Measurements from ENCODE around the gene PRPF19.

The PRPF19 gene

DNA sequence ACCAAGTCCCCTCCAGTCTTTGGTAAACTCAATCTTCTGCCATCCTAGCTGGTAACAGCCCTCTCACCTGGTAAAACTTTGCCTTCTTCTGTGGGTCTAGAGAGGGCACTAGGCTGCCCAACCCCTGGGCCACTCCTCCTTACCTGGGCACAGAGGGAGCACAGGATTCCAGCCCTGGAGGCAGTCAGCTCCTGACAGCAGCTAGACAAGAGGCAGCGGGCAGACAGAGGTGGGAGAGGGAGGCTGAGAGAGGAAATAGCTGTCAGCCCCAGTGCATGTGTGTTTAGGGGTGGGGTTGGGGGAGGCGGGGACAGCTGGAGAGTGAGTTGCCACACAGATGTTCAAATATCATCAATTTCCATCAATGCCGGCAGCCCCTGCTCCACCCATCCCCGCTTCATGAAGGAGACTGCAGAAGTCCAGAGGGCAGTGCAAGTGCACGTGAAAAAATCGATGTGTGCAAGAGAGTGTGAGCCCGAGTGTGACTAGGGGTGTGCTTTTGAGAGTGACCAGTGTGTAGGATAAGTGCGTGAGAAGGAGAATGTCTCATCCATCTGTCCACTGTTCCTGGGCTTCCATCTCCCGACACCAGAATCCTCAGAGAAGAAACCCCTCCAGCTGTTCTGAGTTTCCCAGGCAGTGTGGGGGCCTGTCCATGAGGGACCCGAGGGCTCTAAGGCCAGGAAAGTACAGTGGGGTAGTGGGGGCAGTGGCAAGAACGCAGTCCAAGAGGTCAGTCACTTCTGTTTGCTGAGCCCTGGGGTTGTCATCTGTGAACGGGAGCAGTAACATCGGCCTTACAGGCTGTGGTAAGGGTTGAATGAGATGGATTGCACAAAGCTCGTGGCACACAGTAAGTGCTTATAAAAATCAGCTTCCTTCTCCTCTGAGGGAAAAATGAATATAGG is 50.4 kb downstream of the PRPF19 start, which contains the start of gene PTGDR2:
PTGDR2 (minus strand) TSS at position 225 of the 908 bp plus-strand sequence. CDS start 2,228 bp downstream, outside the sequence.
- no peak for DNase-seq

- no peak for DNase-seq
Observed at GRCh38 chr11:60854847-60855725, 51.3 kb downstream of the PRPF19 start.

- DNase-seq: no peak
Observed at GRCh38 chr11:60854140-60854846, 52.1 kb downstream of the PRPF19 start.

GRCh38 chr11:60852982-60853950 is 53.1 kb downstream of the PRPF19 start:
- DNase-seq: no peak

DNA sequence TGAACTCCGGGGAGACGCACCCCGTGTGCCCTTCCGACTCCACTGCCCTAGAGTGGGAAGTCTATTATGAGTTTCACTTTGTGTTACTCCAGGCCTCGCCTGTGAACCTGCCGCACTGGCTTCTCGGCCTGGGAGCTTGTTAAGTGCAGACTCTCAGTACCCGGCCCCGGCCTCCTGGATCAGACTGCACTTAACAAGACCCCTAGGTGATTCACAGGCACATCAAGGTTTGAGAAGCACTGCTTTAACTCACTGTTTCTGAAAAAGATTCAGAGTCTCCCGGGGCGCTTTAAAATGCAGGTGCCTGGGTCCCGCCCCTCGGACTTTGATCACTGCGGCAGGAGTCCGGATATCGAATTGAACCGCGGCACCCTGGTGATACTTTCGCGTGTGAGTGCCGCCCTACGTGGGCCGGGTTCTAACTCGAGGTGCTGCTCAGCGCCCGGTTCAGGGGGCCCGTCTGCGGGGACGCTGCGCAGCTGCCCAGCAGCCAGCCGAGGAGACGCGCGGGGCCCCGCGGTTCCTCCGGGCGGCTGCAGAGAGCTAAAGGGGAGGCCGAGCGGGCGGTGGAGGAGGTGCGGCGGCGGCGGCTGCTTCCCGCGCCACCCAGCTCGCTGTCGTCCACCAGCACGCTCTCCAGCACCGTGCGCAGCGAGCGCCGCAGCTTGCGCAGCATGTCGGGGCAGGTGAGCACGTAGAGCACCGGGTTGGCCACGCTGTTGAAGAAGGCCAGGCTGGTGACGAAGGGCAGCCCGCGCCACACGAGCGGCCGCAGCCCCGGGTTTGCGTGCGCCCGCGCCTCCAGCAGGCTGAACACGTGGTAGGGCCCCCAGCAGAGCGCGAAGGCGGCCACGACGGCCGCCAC is 54.0 kb downstream of the PRPF19 start:
- no peak for DNase-seq

DNA sequence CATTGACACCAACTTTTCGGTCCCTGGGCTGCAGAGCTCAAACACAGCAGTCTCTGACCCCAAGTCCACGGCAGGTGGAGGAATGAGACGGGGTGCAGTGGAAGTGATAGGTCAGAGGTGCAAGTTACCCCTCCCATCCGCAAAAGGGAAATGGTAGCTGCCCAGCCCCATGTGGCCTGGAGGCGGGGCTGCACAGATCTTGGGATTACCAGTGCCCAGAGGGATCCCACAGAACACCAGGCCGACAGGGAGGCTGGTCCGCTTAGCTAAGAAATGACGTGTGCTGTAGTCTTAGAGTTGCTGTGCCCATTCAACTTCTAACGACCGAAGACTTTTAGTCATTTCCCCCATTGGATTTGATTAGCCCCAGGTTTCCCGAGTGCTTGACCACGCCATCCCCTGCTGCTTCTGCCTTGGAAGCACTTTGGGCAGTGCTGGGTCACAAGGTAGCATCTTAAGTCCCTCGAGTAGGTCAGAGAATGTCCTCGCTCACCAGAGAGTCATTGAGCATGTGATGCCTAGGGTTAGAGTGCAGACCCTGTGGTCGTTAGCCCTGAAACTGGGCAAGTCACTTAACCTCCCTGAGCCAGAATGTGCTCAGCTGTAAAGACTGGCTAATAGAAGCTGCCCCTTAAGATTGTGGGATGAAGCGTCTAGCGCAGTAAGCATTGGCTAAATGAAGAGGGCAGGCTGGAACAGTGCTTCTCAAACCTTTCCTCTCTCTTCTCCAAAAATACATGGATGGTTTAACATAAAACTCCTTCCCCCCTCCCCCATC is 54.9 kb downstream of the PRPF19 start:
- no peak for DNase-seq

GRCh38 chr11:60849641-60850520 is 56.5 kb downstream of the PRPF19 start:
- no peak for DNase-seq

DNA sequence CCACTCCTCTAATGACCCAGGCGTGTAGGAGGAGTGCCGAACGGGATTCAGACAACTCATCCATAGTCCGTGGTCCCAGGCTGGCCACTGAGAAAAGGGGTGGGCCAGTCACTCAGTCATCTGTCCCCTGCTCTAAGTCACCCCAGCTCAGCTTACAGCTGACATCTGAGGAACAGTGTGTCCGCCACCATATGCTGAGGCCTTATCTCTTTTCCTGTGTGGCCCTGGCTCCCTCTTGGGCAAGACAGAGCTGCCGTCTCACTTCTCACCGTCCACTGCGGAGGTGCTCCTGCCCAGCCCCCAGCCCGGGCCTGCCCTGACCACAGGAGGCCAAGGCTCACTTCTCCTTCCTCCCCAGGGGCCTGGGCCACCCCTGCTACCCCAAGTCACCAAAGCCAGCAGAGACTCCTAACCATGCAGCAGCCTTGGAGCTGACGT is 57.7 kb downstream of the PRPF19 start:
- no peak for DNase-seq

GRCh38 chr11:60847896-60848295 is 58.5 kb downstream of the PRPF19 start:
- no peak for DNase-seq

GRCh38 chr11:60847281-60847680 is 59.1 kb downstream of the PRPF19 start:
- no peak for DNase-seq

DNA sequence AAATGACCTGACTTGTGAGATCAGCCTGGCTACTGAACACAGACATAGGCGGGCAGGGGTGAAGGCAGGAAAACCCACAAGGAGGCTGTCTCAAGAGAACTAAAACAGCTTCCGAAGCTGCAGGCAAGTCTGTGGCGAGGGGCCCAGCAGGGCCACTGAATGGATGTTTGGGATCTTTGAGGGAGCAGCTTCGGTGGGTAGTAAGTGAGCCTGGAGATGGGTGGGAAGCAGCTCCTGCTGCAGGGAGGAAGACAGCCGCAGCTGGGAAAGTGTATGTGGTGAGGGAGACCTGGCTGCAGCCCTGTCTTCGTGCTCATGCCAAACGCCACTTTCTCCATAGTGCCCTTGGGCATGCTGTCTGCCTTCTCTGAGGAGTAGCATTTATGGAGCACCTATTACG is 61.0 kb downstream of the PRPF19 start:
- no peak for DNase-seq

DNA sequence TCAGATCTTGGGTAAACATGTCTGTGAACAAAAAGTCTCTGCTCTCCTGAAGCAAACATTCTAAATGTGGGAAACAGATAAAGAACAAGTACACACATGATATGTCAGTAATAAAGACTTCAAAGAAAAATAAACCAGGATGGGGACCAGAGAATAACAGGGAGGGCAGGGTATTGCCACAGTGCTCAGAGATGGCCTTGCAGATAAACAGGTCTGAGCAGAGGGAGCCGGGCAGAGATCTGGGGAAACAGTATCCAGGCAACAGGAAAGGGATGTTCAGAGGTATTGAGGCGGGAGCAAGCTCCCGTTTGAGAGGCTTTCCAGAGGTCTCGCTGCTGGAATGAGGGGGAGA is 61.5 kb downstream of the PRPF19 start:
- no peak for DNase-seq

- no peak for DNase-seq
Observed at GRCh38 chr11:60844045-60844869, 62.1 kb downstream of the PRPF19 start.

GRCh38 chr11:60842668-60843600 is 63.5 kb downstream of the PRPF19 start:
- no peak for DNase-seq

GRCh38 chr11:60841797-60842667 is 64.4 kb downstream of the PRPF19 start, which contains the start of gene CCDC86:
CCDC86 (plus strand) TSS chr11:60842113; CDS start chr11:60842125, 12 bp downstream.
- peak; percentile 100 for DNase-seq

Measured in 8988T (cell line).